ENCODE data around the gene PTPRK. TPM values are rescaled to one million over a fixed set of nuclear protein-coding genes. Genes with fewer than 3 reads are reported as not detected.
A peak's percentile ranks its signal among the peaks of the same experiment; 100 is the strongest.

PTPRK gene
- total RNA-seq, 1 donor from 2014 or later, result 117 TPM

GRCh38 chr6:128233531-128233930, 286.9 kb downstream of the PTPRK start:
- DNase-seq (ENCODE audit: low read depth), result no peak
- no peak for TF ChIP-seq CTCF (IDR thresholded peaks at IDR 0.05; ENCODE audit: insufficient read depth, low read length, poor library complexity, severe bottlenecking)

GRCh38 chr6:128230267-128230989, 290.0 kb downstream of the PTPRK start:
- H3K27me3 ChIP-seq (ENCODE audit: control insufficient read depth, insufficient read depth, low read length), result no peaks in the 10 kb centered on the region
- H3K36me3 ChIP-seq (ENCODE audit: control insufficient read depth, insufficient read depth, low read length), result no peaks in the 10 kb centered on the region
- TF ChIP-seq CTCF (IDR thresholded peaks at IDR 0.05; ENCODE audit: insufficient read depth, low read length, poor library complexity, severe bottlenecking), result no peak
- DNase-seq (ENCODE audit: low read depth), result no peak
- no peak overlapping the region for H3K4me3 ChIP-seq (ENCODE audit: low read depth, low read length)

More at GRCh38 chr6:128233531-128233930, 286.9 kb downstream of the PTPRK start:
- H3K4me3 ChIP-seq (ENCODE audit: low read depth, low read length), result no peak overlapping the region
- H3K36me3 ChIP-seq (ENCODE audit: control insufficient read depth, insufficient read depth, low read length), result no peaks in the 10 kb centered on the region
- no peaks in the 10 kb centered on the region for H3K27me3 ChIP-seq (ENCODE audit: control insufficient read depth, insufficient read depth, low read length)

- no peak for DNase-seq (ENCODE audit: low read depth)
- TF ChIP-seq CTCF (IDR thresholded peaks at IDR 0.05; ENCODE audit: insufficient read depth, low read length, poor library complexity, severe bottlenecking), result no peak
- H3K27me3 ChIP-seq (ENCODE audit: control insufficient read depth, insufficient read depth, low read length), result no peaks in the 10 kb centered on the region
- no peak overlapping the region for H3K4me3 ChIP-seq (ENCODE audit: low read depth, low read length)
- no peaks in the 10 kb centered on the region for H3K36me3 ChIP-seq (ENCODE audit: control insufficient read depth, insufficient read depth, low read length)
Measured at GRCh38 chr6:128225612-128226011, 294.8 kb downstream of the PTPRK start.

- DNase-seq (ENCODE audit: low read depth), result no peak
- Histone ChIP-seq H3K4me3 (ENCODE audit: low read depth, low read length) (no peak overlapping the region), H3K36me3 (ENCODE audit: control insufficient read depth, insufficient read depth, low read length) (no peaks in the 10 kb centered on the region), H3K27me3 (ENCODE audit: control insufficient read depth, insufficient read depth, low read length) (no peaks in the 10 kb centered on the region)
- no peak for TF ChIP-seq CTCF (IDR thresholded peaks at IDR 0.05; ENCODE audit: insufficient read depth, low read length, poor library complexity, severe bottlenecking)
Measured at GRCh38 chr6:128216917-128217316, 303.5 kb downstream of the PTPRK start.

GRCh38 chr6:128209771-128210170, 310.6 kb downstream of the PTPRK start:
- peak; percentile 23 for DNase-seq (ENCODE audit: low read depth)

More at GRCh38 chr6:128209771-128210170, 310.6 kb downstream of the PTPRK start:
- TF ChIP-seq CTCF (IDR thresholded peaks at IDR 0.05; ENCODE audit: insufficient read depth, low read length, poor library complexity, severe bottlenecking), result no peak
- no peaks in the 10 kb centered on the region for H3K27me3 ChIP-seq (ENCODE audit: control insufficient read depth, insufficient read depth, low read length)
- H3K36me3 ChIP-seq (ENCODE audit: control insufficient read depth, insufficient read depth, low read length), result no peaks in the 10 kb centered on the region
- H3K4me3 ChIP-seq (ENCODE audit: low read depth, low read length), result no peak overlapping the region
